GM12865 (cell line): ENCODE measurements around the gene ZNF639.
"Not testable (repeated sequence)": the region's sequence is repeated elsewhere in the genome, so short reads cannot be mapped to it uniquely, and the experiment has no call there.

Source experiments
- DNase-seq: peaks from one replicate; pipeline ENCODE4 v3.0.0; 2010; ENCODE audit warnings: low read depth
- H3K4me3 ChIP-seq: 2 replicates; pipeline ENCODE4 v1.5.1; 2011; ENCODE audit warnings: mild to moderate bottlenecking, low read depth, low read length, control low read depth
- CTCF ChIP-seq: IDR thresholded peaks from 2 replicates; pipeline ENCODE4 v1.5.1; 2011; ENCODE audit warnings: low read length, control low read depth, low read depth, inconsistent platforms; ENCODE audit not compliant: insufficient read depth; ENCODE audit errors: missing control alignments

The ZNF639 gene, protein sequence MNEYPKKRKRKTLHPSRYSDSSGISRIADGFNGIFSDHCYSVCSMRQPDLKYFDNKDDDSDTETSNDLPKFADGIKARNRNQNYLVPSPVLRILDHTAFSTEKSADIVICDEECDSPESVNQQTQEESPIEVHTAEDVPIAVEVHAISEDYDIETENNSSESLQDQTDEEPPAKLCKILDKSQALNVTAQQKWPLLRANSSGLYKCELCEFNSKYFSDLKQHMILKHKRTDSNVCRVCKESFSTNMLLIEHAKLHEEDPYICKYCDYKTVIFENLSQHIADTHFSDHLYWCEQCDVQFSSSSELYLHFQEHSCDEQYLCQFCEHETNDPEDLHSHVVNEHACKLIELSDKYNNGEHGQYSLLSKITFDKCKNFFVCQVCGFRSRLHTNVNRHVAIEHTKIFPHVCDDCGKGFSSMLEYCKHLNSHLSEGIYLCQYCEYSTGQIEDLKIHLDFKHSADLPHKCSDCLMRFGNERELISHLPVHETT

GRCh38 chr3:179322286-179323196 lies at the start of gene ZNF639:
ZNF639 (plus strand) TSS chr3:179323031; CDS start chr3:179328294, 5,263 bp downstream.
- peak within 1 kb of the TSS; percentile 95 for H3K4me3 ChIP-seq
- DNase-seq, result peak; percentile 94
- peak; percentile 80 for TF ChIP-seq CTCF

- not testable (repeated sequence) for DNase-seq, H3K4me3 ChIP-seq
Measured at GRCh38 chr3:179274434-179274833, 48.4 kb upstream of the ZNF639 start.

DNA sequence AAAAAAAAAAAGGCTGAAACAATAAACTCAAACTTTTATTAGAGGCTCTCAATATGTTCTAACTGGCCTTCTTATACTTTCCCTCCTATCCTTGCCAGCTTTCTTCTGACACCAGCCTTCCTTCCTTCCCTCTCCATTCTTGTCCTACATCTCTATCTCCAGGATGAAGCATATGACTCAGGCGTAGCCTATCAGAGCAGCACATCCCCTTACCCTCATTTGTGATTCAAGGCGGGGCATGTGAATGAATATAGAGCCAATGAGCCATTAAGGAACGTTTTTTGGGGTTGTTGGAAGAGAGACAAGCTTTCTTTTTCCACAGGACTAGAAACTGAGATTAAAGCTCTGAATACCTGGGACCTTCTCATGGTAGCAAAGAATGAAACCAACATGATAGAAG lies 46.8 kb upstream of the ZNF639 start:
- no peak for DNase-seq

DNA sequence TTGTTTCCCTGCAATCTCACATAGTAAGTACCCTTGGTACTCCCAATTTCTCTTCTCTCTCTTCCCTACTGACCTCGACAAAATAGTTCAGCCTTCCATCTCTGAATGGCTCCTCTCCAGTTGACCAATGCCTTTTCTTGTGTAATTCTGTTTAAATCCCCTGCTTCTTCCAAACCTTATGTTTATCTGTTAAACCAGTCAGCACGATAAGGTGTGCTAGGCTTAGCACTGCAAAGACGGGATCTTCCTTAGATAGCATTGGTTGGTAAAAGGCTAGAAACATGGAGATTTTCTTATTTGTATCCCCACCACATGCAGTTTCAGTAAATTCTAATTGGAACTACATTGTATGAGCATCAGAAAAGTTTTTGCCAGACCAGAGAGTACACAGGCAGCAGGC lies 46.1 kb upstream of the ZNF639 start:
- H3K4me3 ChIP-seq, result no peak overlapping the region
- DNase-seq, result no peak
- no peak for TF ChIP-seq CTCF

More for the DNA sequence above, 46.8 kb upstream of the ZNF639 start:
- no peak for TF ChIP-seq CTCF
- H3K4me3 ChIP-seq, result no peak overlapping the region

- H3K4me3 ChIP-seq, result no peak overlapping the region
- DNase-seq, result no peak
- TF ChIP-seq CTCF, result no peak
Measured at GRCh38 chr3:179278151-179278550, 44.7 kb upstream of the ZNF639 start.

DNA sequence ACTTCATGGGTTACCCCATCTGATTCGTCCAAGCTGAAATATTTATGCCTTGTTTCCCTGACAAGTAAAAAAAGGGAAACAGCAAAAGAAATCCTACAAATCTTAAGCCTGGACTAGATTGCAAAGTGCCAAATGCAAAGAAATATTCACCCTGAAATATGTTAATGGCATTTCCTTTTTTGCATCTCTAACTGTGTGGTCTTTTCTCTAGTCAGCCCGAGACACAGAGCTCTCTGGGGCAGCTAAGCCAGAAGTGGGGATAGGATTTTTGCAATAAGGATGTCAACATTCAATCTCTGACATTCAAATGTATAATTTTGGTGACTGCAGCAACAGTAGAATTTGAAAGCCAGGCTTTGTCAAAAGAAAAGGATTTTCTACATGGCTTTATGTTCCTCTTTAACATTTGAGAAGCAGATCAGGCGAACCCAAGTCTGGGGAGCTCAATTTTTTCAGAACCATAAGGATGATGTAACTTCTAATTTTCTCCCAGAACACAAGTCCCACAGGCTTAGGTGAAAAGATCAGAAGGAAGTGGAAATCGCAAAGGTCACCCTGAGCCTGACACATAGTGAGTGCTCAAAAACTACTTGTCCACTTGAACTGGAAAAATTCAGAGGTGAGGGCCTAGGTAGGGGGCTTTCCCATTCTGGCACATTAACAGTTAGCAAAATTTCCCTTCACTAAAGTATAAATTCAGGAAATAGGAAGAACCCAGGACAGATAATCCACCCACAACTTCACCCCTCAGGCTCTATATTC lies 43.7 kb upstream of the ZNF639 start:
- no peak overlapping the region for H3K4me3 ChIP-seq
- no peak for DNase-seq
- no peak for TF ChIP-seq CTCF
